Astrocyte (in vitro differentiated cells and primary cell): ENCODE results near the gene FREY1.

Source experiments
- CTCF ChIP-seq: IDR thresholded peaks from 2 replicates; pipeline ENCODE4 v1.5.1; 2011; ENCODE audit warnings: low read depth, mild to moderate bottlenecking, inconsistent platforms, low read length, moderate library complexity; ENCODE audit not compliant: insufficient read depth
- EZH2 ChIP-seq: IDR thresholded peaks from 2 replicates; pipeline ENCODE4 v1.6.1; 2012; ENCODE audit warnings: mild to moderate bottlenecking, low read length, inconsistent platforms; ENCODE audit not compliant: insufficient read depth

- no peak for TF ChIP-seq CTCF
- no peak for TF ChIP-seq EZH2
Observed at GRCh38 chr11:45913514-45913913, 6.4 kb upstream of the FREY1 start.
